Kidney epithelial cell (primary cell): ENCODE data around the gene MBOAT2. TPM values are rescaled to one million over a fixed set of nuclear protein-coding genes. Genes with fewer than 3 reads are reported as not detected.
A peak's percentile ranks its signal among the peaks of the same experiment; 100 is the strongest.

Source experiments
- DNase-seq: peaks from one replicate; pipeline ENCODE4 v3.0.0-alpha.2; 2010; ENCODE audit warnings: low read depth
- H3K27me3 ChIP-seq: 2 replicates; pipeline ENCODE4 v1.6.0; 2011; ENCODE audit warnings: low read length; ENCODE audit not compliant: control insufficient read depth, insufficient read depth
- H3K36me3 ChIP-seq: 2 replicates; pipeline ENCODE4 v1.5.1; 2011; ENCODE audit warnings: low read length; ENCODE audit not compliant: control insufficient read depth, insufficient read depth
- H3K4me3 ChIP-seq: 2 replicates; pipeline ENCODE4 v1.5.1; 2011; ENCODE audit warnings: low read depth, mild to moderate bottlenecking, control low read depth, low read length
- CTCF ChIP-seq: IDR thresholded peaks from 2 replicates; pipeline ENCODE4 v1.5.1; 2011; ENCODE audit warnings: mild to moderate bottlenecking, moderate library complexity, low read length, control low read depth, inconsistent platforms; ENCODE audit not compliant: insufficient read depth, poor library complexity, severe bottlenecking
- total RNA-seq: library from RNA; depleted of rRNA; stranded (reverse); fragments of >200 nt; gene quantifications from 2 replicates; pipeline ENCODE4 v1.2.3, GENCODE V29; 2015

MBOAT2 gene
- total RNA-seq, 1 donor from 2014 or later: 32.2 TPM

- Histone ChIP-seq H3K36me3 (no peaks in the 10 kb centered on the region), H3K4me3 (no peak overlapping the region), H3K27me3 (no peaks in the 10 kb centered on the region)
- TF ChIP-seq CTCF: no peak
- no peak for DNase-seq
Observed at GRCh38 chr2:8839189-8839965, 164.1 kb downstream of the MBOAT2 start.

GRCh38 chr2:8837795-8838140, 165.7 kb downstream of the MBOAT2 start:
- Histone ChIP-seq H3K27me3 (no peaks in the 10 kb centered on the region), H3K4me3 (no peak overlapping the region), H3K36me3 (no peaks in the 10 kb centered on the region)
- TF ChIP-seq CTCF: no peak
- DNase-seq: no peak

- H3K36me3 ChIP-seq: no peaks in the 10 kb centered on the region
- TF ChIP-seq CTCF: no peak
- H3K27me3 ChIP-seq: no peaks in the 10 kb centered on the region
- no peak for DNase-seq
- peak within 1 kb of the TSS; percentile 99 for H3K4me3 ChIP-seq
Observed at GRCh38 chr2:8836971-8837794, 166.3 kb downstream of the MBOAT2 start, which contains the start of gene KIDINS220. TSS of gene KIDINS220 (minus strand) at chr2:8837613. CDS start at chr2:8827093, 10,520 bp downstream.

- DNase-seq: no peak
- TF ChIP-seq CTCF: no peak
- H3K4me3 ChIP-seq: no peak overlapping the region
- H3K27me3 ChIP-seq: no peaks in the 10 kb centered on the region
- no peaks in the 10 kb centered on the region for H3K36me3 ChIP-seq
Observed at GRCh38 chr2:8835279-8835678, 168.2 kb downstream of the MBOAT2 start.

GRCh38 chr2:8833853-8834252, 169.6 kb downstream of the MBOAT2 start:
- Histone ChIP-seq H3K4me3 (no peak overlapping the region), H3K36me3 (no peaks in the 10 kb centered on the region), H3K27me3 (no peaks in the 10 kb centered on the region)
- DNase-seq: no peak
- no peak for TF ChIP-seq CTCF

- DNase-seq: no peak
- Histone ChIP-seq H3K27me3 (no peaks in the 10 kb centered on the region), H3K36me3 (no peaks in the 10 kb centered on the region), H3K4me3 (no peak overlapping the region)
- TF ChIP-seq CTCF: no peak
Observed at GRCh38 chr2:8831516-8831915, 172.0 kb downstream of the MBOAT2 start.
